PC-3 (cell line): ENCODE data around the gene PRADC1. TPM values are rescaled to one million over a fixed set of nuclear protein-coding genes. Genes with fewer than 3 reads are reported as not detected.

Experiments used
- ATAC-seq: fragments of 200-7000 bp; cut with Tn5 transposase; 2 replicates; pipeline ENCODE4 v1.9.1; 2020; ENCODE audit warnings: mild to moderate bottlenecking, moderate library complexity
- BruUV-seq: library from RNA; stranded (reverse); fragments of 400-500 nt; replicated peaks from 2 replicates; lab custom pipeline; 2021; lab: Mats Ljungman, UMichigan
- CTCF ChIA-PET: fragments of 300-600 bp; sonication (Branson Sonifier 250); formaldehyde crosslinking; loops from one replicate; lab custom pipeline; 2022; ENCODE audit warnings: antibody characterized with exemption; lab: Charles Lee
- POLR2A ChIA-PET: fragments of 300-600 bp; sonication (Branson Sonifier 250); formaldehyde crosslinking; loops from one replicate; lab custom pipeline; 2022; ENCODE audit warnings: antibody characterized with exemption; ENCODE audit not compliant: unreplicated experiment; lab: Charles Lee
- DNase-seq: peaks from one replicate; pipeline ENCODE4 v3.0.0-alpha.2; 2015
- H2AFZ ChIP-seq: fragments of 300-600 bp; sonication (generic); 2 replicates; pipeline ENCODE4 v1.6.0; 2016; ENCODE audit warnings: antibody characterized with exemption, low read length
- H3F3A ChIP-seq: fragments of 300-600 bp; sonication (generic); one replicate; pipeline ENCODE4 v1.6.0; 2017; ENCODE audit warnings: antibody characterized with exemption, low read length, control low read depth, mild to moderate bottlenecking; ENCODE audit not compliant: unreplicated experiment
- H3K27ac ChIP-seq: fragments of 300-600 bp; sonication (generic); 2 replicates; pipeline ENCODE4 v1.5.1; 2016; ENCODE audit warnings: mild to moderate bottlenecking, low read length
- H3K27me3 ChIP-seq: fragments of 300-600 bp; sonication (generic); 2 replicates; pipeline ENCODE4 v1.6.1; 2016; ENCODE audit warnings: low read length, mixed read lengths
- H3K36me3 ChIP-seq: fragments of 300-600 bp; sonication (generic); 2 replicates; pipeline ENCODE4 v1.6.1; 2016; ENCODE audit warnings: low read depth, mixed run types, low read length, mixed read lengths
- H3K4me1 ChIP-seq: fragments of 300-600 bp; sonication (generic); 2 replicates; pipeline ENCODE4 v1.5.1; 2016; ENCODE audit warnings: low read length; ENCODE audit not compliant: insufficient read depth
- H3K4me2 ChIP-seq: fragments of 300-600 bp; sonication (generic); 2 replicates; pipeline ENCODE4 v1.6.0; 2016; ENCODE audit warnings: low read length
- H3K4me3 ChIP-seq: fragments of 300-600 bp; sonication (generic); 2 replicates; pipeline ENCODE4 v1.5.1; 2016; ENCODE audit warnings: mild to moderate bottlenecking, low read length, mixed read lengths
- H3K79me2 ChIP-seq: fragments of 300-600 bp; sonication (generic); 2 replicates; pipeline ENCODE4 v1.6.1; 2017; ENCODE audit warnings: low read length, mixed read lengths
- H3K9ac ChIP-seq: fragments of 300-600 bp; sonication (generic); 2 replicates; pipeline ENCODE4 v1.6.0; 2016; ENCODE audit warnings: mild to moderate bottlenecking, low read length
- H3K9me2 ChIP-seq: fragments of 300-600 bp; sonication (generic); replicated peaks from 2 replicates; pipeline ENCODE4 v1.6.1; 2016; ENCODE audit warnings: mixed run types, low read length, mixed read lengths
- H3K9me3 ChIP-seq: fragments of 300-600 bp; sonication (generic); 2 replicates; pipeline ENCODE4 v1.6.1; 2016; ENCODE audit warnings: low read length, mixed read lengths
- H4K20me1 ChIP-seq: fragments of 300-600 bp; sonication (generic); 2 replicates; pipeline ENCODE4 v1.6.1; 2016; ENCODE audit warnings: low read length, mixed read lengths
- CTCF ChIP-seq: fragments of 300-600 bp; sonication (generic); conservative IDR thresholded peaks from 2 replicates; pipeline ENCODE4 v1.5.1; 2017; ENCODE audit warnings: antibody characterized with exemption, low read depth, mild to moderate bottlenecking, low read length
- EZH2 ChIP-seq: fragments of 300-600 bp; sonication (generic); IDR thresholded peaks from one replicate; pipeline ENCODE4 v1.6.1; 2017; ENCODE audit warnings: antibody characterized with exemption, mild to moderate bottlenecking, low read length; ENCODE audit not compliant: unreplicated experiment
- EZH2phosphoT487 ChIP-seq: fragments of 300-600 bp; sonication (generic); IDR thresholded peaks from 2 replicates; pipeline ENCODE4 v1.6.1; 2018; ENCODE audit warnings: mild to moderate bottlenecking, antibody characterized with exemption, low read length, borderline replicate concordance
- intact Hi-C: fragments of 100-400 bp; cut with micrococcal nuclease; formaldehyde crosslinking; loops from 2 replicates; pipeline ENCODE4 v1.9.0; 2023
- total RNA-seq: library from RNA; depleted of rRNA; stranded (reverse); fragments of >200 nt; gene quantifications from 2 replicates; pipeline ENCODE4 v1.2.3, GENCODE V29; 2014

Gene PRADC1
- total RNA-seq, 1 experiment from 2014 or later, result 62.5 TPM

- TF ChIP-seq EZH2 (no peak), CTCF (no peak), EZH2phosphoT487 (no peak)
- ChIA-PET POLR2A (no interaction called here), CTCF (no interaction called here)
- Histone ChIP-seq H3K4me2 (no peak overlapping the region), H3K27me3 (no peaks in the 10 kb centered on the region), H3K4me1 (no peaks in the 10 kb centered on the region), H3K27ac (no peak overlapping the region), H3K9ac (no peak overlapping the region), H4K20me1 (no peaks in the 10 kb centered on the region), H3K9me2 (no peaks in the 10 kb centered on the region), H2AFZ (no peak overlapping the region), H3K36me3 (peaks cover 17% of the 10 kb centered on the region; the same call in 1 of the 2 replicates), H3K4me3 (no peak overlapping the region), H3K79me2 (no peaks in the 10 kb centered on the region), H3K9me3 (no peaks in the 10 kb centered on the region), H3F3A (no peaks in the 10 kb centered on the region)
- no TSS peak for BruUV-seq
- DNase-seq, result no peak
- ATAC-seq, result no peak
- intact Hi-C loops, result no loop called here
Measured at GRCh38 chr2:73225513-73226360, 7.3 kb downstream of the PRADC1 start.

GRCh38 chr2:73223821-73224220, 9.2 kb downstream of the PRADC1 start:
- Histone ChIP-seq H3K9me2 (no peaks in the 10 kb centered on the region), H3F3A (no peaks in the 10 kb centered on the region), H3K9ac (no peak overlapping the region), H3K4me1 (no peaks in the 10 kb centered on the region), H3K27me3 (no peaks in the 10 kb centered on the region), H3K36me3 (peaks cover 19% of the 10 kb centered on the region; the same call in 1 of the 2 replicates), H2AFZ (no peak overlapping the region), H3K4me3 (no peak overlapping the region), H3K79me2 (peaks cover 6% of the 10 kb centered on the region), H3K9me3 (no peaks in the 10 kb centered on the region), H3K4me2 (no peak overlapping the region), H3K27ac (no peak overlapping the region), H4K20me1 (no peaks in the 10 kb centered on the region)
- ChIA-PET CTCF (no interaction called here), POLR2A (no interaction called here)
- intact Hi-C loops, result no loop called here
- DNase-seq (no peak), ATAC-seq (no peak)
- TF ChIP-seq EZH2 (no peak), EZH2phosphoT487 (no peak), CTCF (no peak)
- BruUV-seq, result no TSS peak

- Histone ChIP-seq H3K9me3 (no peaks in the 10 kb centered on the region), H3K9ac (no peak overlapping the region), H3K4me2 (peak overlapping the region; percentile 15; the same call in 1 of the 2 replicates), H3F3A (no peaks in the 10 kb centered on the region), H3K4me3 (no peak overlapping the region), H3K4me1 (peaks cover 25% of the 10 kb centered on the region), H4K20me1 (no peaks in the 10 kb centered on the region), H3K27me3 (no peaks in the 10 kb centered on the region), H3K36me3 (peaks cover 13% of the 10 kb centered on the region; the same call in 1 of the 2 replicates), H3K9me2 (no peaks in the 10 kb centered on the region), H3K27ac (no peak overlapping the region), H2AFZ (no peak overlapping the region), H3K79me2 (peaks cover 51% of the 10 kb centered on the region)
- BruUV-seq, result no TSS peak
- ATAC-seq, result peak; percentile 48
- ChIA-PET CTCF (no interaction called here), POLR2A (no interaction called here)
- TF ChIP-seq EZH2, result no peak
- TF ChIP-seq EZH2phosphoT487, result no peak
- TF ChIP-seq CTCF, result no peak
- intact Hi-C loops, result no loop called here
- peak; percentile 64 for DNase-seq
Measured at GRCh38 chr2:73218298-73218697, 14.7 kb downstream of the PRADC1 start.
